Panc1 (cell line): ENCODE data around the gene ST3GAL5. TPM values are rescaled to one million over a fixed set of nuclear protein-coding genes. Genes with fewer than 3 reads are reported as not detected.

Experiments
- ATAC-seq: fragments of 200-7000 bp; cut with Tn5 transposase; 2 replicates; pipeline ENCODE4 v1.9.1; 2020; ENCODE audit warnings: mild to moderate bottlenecking, moderate library complexity
- BruUV-seq: library from RNA; stranded (reverse); fragments of 400-500 nt; replicated peaks from 2 replicates; lab custom pipeline; 2021; lab: Mats Ljungman, UMichigan
- CTCF ChIA-PET: fragments of 300-600 bp; sonication (Branson Sonifier 250); formaldehyde crosslinking; loops from one replicate; lab custom pipeline; 2022; ENCODE audit warnings: antibody characterized with exemption; lab: Charles Lee
- POLR2A ChIA-PET: fragments of 300-600 bp; sonication (Branson Sonifier 250); formaldehyde crosslinking; loops from one replicate; lab custom pipeline; 2022; ENCODE audit warnings: antibody characterized with exemption; lab: Charles Lee
- DNase-seq: peaks from one replicate; pipeline ENCODE4 v3.0.0-alpha.2; 2010; ENCODE audit warnings: low read depth, low spot score
- H3K27ac ChIP-seq: 2 replicates; pipeline ENCODE4 v1.5.1; 2011; ENCODE audit warnings: mild to moderate bottlenecking, low read length, inconsistent platforms
- H3K27me3 ChIP-seq: fragments of 200-500 bp; sonication (Bioruptor generic); 2 replicates; pipeline ENCODE4 v1.6.0; 2014; ENCODE audit warnings: low read length, inconsistent platforms; ENCODE audit not compliant: control insufficient read depth, insufficient read depth
- H3K36me3 ChIP-seq: fragments of 200-500 bp; sonication (Bioruptor generic); 2 replicates; pipeline ENCODE4 v1.5.1; 2014; ENCODE audit warnings: inconsistent platforms, mild to moderate bottlenecking, low read length, moderate library complexity; ENCODE audit not compliant: control insufficient read depth, insufficient read depth
- H3K4me1 ChIP-seq: 2 replicates; pipeline ENCODE4 v1.5.1; 2011; ENCODE audit warnings: inconsistent platforms, mild to moderate bottlenecking, low read length, moderate library complexity; ENCODE audit not compliant: control insufficient read depth, insufficient read depth
- H3K4me3 ChIP-seq, 2 experiments: 2 replicates each; pipeline ENCODE4 v1.5.1; 2011 to 2012; ENCODE audit warnings: low read depth in 2 of 2, low read length in 2 of 2, mild to moderate bottlenecking in 2 of 2, inconsistent platforms in 1 of 2, moderate library complexity in 1 of 2
- H3K9me3 ChIP-seq: fragments of 200-500 bp; sonication (Bioruptor generic); 2 replicates; pipeline ENCODE4 v1.5.1; 2014; ENCODE audit warnings: low read depth, mild to moderate bottlenecking, inconsistent platforms, low read length, moderate library complexity; ENCODE audit not compliant: control insufficient read depth, insufficient read depth
- POLR2AphosphoS5 ChIP-seq: IDR thresholded peaks from 2 replicates; pipeline ENCODE4 v1.6.1; 2012; ENCODE audit warnings: mild to moderate bottlenecking, low read depth, low read length, moderate library complexity
- SIN3A ChIP-seq: IDR thresholded peaks from 2 replicates; pipeline ENCODE4 v1.6.1; 2012; ENCODE audit warnings: low read depth, mild to moderate bottlenecking, low read length, moderate library complexity, borderline replicate concordance; ENCODE audit not compliant: insufficient read depth
- TCF7L2 ChIP-seq: IDR thresholded peaks from 2 replicates; pipeline ENCODE4 v1.6.1; 2011; ENCODE audit warnings: mild to moderate bottlenecking, low read depth, low read length, inconsistent platforms
- in situ Hi-C: cut with HindIII; loops from 2 replicates; pipeline ENCODE4 v1.10.0; 2016; ENCODE audit warnings: low sequenced_read_pairs, low pct_unique_long_range_greater_than_20kb
- intact Hi-C: fragments of 100-400 bp; cut with micrococcal nuclease; formaldehyde crosslinking; loops from one replicate; pipeline ENCODE4 v1.10.0; 2022; ENCODE audit not compliant: unreplicated experiment
- total RNA-seq: library from RNA; stranded (reverse); gene quantifications from one replicate; pipeline ENCODE4 v1.2.1, GENCODE V29; 2021; ENCODE audit not compliant: unreplicated experiment
- TF ChIP-seq, protein P1 (sequence below): fragments of 450-650 bp; IDR thresholded peaks from 2 replicates; pipeline ENCODE4 v1.5.1; 2017; ENCODE audit warnings: mild to moderate bottlenecking
- TF ChIP-seq, protein P2 (sequence below), 2 experiments: IDR thresholded peaks; 2 replicates each; pipeline ENCODE4 v1.6.1; 2011 to 2012; ENCODE audit warnings: low read depth in 2 of 2, control low read depth in 1 of 2, low read length in 1 of 2, mild to moderate bottlenecking in 1 of 2, moderate library complexity in 1 of 2; ENCODE audit not compliant: insufficient read depth in 1 of 2

ST3GAL5 gene
- total RNA-seq, 1 experiment from 2014 or later: 5.0 TPM

DNA sequence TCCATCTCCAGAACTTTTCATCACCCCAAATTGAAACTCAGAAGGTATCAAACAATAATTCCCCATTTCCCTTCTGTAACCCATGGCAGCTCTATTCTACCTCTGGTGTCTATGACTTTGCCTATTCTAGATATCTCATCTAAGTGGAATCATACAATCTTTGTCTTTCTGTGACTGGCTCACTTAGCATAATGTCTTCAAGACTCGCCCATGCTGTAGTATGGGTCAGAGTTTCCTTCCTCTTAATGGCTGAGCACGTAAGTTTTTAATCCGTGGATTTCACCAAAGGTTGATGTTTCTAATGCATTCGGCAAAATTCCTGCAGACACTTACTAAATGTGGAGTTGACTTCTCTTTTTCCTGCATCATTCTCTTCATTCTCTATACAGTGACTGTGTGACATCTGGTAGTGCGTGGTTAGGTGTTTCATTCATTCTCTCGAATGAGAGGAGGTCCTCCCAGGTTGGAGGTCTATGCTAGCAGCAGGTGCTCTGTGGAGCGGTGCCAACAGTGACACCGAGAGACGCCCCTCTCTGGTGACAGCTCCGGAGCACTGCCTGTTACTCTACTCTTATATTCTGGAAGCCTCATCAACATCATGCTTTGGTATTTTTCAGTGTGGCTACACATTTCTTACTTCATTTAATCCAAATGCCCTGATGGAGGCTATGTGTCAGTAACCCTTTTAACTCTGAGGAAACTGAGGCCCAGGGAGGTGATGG lies 84.9 kb downstream of the ST3GAL5 start:
- in situ Hi-C loops: no loop called here
- ChIA-PET CTCF (interaction anchor here (0.6 kb wide), 1 partner anchor 32 kb away, joined by 3 read pairs; no protein-coding TSS in a partner anchor), POLR2A (no interaction called here)
- BruUV-seq: no TSS peak
- H3K27ac ChIP-seq: no peak overlapping the region
- H3K27me3 ChIP-seq: no peaks in the 10 kb centered on the region
- TF ChIP-seq, protein P1, sequence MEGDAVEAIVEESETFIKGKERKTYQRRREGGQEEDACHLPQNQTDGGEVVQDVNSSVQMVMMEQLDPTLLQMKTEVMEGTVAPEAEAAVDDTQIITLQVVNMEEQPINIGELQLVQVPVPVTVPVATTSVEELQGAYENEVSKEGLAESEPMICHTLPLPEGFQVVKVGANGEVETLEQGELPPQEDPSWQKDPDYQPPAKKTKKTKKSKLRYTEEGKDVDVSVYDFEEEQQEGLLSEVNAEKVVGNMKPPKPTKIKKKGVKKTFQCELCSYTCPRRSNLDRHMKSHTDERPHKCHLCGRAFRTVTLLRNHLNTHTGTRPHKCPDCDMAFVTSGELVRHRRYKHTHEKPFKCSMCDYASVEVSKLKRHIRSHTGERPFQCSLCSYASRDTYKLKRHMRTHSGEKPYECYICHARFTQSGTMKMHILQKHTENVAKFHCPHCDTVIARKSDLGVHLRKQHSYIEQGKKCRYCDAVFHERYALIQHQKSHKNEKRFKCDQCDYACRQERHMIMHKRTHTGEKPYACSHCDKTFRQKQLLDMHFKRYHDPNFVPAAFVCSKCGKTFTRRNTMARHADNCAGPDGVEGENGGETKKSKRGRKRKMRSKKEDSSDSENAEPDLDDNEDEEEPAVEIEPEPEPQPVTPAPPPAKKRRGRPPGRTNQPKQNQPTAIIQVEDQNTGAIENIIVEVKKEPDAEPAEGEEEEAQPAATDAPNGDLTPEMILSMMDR: no peak
- TF ChIP-seq TCF7L2 (no peak), POLR2AphosphoS5 (no peak), SIN3A (no peak)
- TF ChIP-seq, protein P2, sequence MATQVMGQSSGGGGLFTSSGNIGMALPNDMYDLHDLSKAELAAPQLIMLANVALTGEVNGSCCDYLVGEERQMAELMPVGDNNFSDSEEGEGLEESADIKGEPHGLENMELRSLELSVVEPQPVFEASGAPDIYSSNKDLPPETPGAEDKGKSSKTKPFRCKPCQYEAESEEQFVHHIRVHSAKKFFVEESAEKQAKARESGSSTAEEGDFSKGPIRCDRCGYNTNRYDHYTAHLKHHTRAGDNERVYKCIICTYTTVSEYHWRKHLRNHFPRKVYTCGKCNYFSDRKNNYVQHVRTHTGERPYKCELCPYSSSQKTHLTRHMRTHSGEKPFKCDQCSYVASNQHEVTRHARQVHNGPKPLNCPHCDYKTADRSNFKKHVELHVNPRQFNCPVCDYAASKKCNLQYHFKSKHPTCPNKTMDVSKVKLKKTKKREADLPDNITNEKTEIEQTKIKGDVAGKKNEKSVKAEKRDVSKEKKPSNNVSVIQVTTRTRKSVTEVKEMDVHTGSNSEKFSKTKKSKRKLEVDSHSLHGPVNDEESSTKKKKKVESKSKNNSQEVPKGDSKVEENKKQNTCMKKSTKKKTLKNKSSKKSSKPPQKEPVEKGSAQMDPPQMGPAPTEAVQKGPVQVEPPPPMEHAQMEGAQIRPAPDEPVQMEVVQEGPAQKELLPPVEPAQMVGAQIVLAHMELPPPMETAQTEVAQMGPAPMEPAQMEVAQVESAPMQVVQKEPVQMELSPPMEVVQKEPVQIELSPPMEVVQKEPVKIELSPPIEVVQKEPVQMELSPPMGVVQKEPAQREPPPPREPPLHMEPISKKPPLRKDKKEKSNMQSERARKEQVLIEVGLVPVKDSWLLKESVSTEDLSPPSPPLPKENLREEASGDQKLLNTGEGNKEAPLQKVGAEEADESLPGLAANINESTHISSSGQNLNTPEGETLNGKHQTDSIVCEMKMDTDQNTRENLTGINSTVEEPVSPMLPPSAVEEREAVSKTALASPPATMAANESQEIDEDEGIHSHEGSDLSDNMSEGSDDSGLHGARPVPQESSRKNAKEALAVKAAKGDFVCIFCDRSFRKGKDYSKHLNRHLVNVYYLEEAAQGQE (IDR thresholded peaks at IDR 0.05; ENCODE audit: insufficient read depth in 1 of 2, low read depth in 2 of 2, low read length in 1 of 2): no peak
- H3K4me1 ChIP-seq: no peaks in the 10 kb centered on the region
- H3K4me3 ChIP-seq: no peak overlapping the region
- intact Hi-C loops: no loop called here
- DNase-seq: no peak
- no peaks in the 10 kb centered on the region for H3K9me3 ChIP-seq
- no peak for ATAC-seq
- no peaks in the 10 kb centered on the region for H3K36me3 ChIP-seq

DNA sequence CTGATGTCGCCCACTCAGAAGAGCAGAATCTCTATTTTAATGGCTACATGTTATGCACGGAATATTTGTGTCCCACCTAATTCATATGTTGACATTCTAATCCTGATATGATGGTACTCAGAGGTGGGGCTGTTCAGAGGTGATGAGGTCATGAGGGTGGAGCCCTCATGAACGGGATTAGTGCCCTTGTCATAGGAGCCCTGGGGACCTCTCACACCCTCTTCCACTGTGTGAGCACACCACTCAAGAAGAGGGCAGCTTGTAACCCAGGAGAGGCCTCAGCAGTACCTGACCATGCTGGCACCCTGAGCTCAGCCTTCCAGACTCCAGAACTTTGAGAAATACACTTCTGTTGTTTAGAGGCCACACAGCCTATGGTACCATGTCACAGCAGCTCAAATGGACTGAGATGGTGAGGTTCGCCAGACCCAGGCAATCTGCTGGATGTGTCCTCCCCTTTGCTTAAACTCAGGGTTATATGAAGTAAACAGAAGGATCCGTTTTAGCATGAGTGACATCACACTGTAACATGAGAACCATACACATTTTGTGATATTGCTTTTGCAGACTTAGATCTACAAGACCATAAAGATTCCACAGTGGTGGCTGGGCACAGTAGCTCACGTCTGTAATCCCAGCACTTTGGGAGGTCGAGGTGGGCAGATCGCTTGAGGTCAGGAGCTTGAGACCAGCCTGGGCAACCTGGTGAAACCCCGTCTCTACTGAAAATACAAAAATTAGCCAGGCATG lies 86.3 kb downstream of the ST3GAL5 start:
- POLR2A ChIA-PET: no interaction called here
- in situ Hi-C loops: no loop called here
- no peaks in the 10 kb centered on the region for H3K36me3 ChIP-seq
- BruUV-seq: no TSS peak
- intact Hi-C loops: no loop called here
- ATAC-seq (no peak), DNase-seq (no peak)
- TF ChIP-seq, protein P1: no peak
- TF ChIP-seq, protein P2 (IDR thresholded peaks at IDR 0.05; ENCODE audit: insufficient read depth in 1 of 2, low read depth in 2 of 2, low read length in 1 of 2): no peak
- TF ChIP-seq TCF7L2: no peak
- TF ChIP-seq POLR2AphosphoS5: no peak
- no peak for TF ChIP-seq SIN3A
- H3K4me1 ChIP-seq: no peaks in the 10 kb centered on the region
- CTCF ChIA-PET: interaction anchor here (0.6 to 0.8 kb wide), 2 partner anchors 73 to 99 kb away, joined by 3 to 4 read pairs; no protein-coding TSS in a partner anchor
- H3K9me3 ChIP-seq: no peaks in the 10 kb centered on the region
- no peak overlapping the region for H3K27ac ChIP-seq
- no peak overlapping the region for H3K4me3 ChIP-seq
- H3K27me3 ChIP-seq: no peaks in the 10 kb centered on the region
